HFF-Myc (cell line): ENCODE results near the gene VWA3B.
"Not testable (repeated sequence)": the region's sequence is repeated elsewhere in the genome, so short reads cannot be mapped to it uniquely, and the experiment has no call there.

Experiments
- DNase-seq: peaks from one replicate; pipeline ENCODE4 v3.0.0-alpha.2; 2011; ENCODE audit warnings: low read depth; ENCODE audit errors: extremely low read depth
- H3K4me3 ChIP-seq: replicated peaks from 2 replicates; pipeline ENCODE4 v1.5.1; 2011; ENCODE audit warnings: low read depth, mild to moderate bottlenecking, control low read depth, low read length
- CTCF ChIP-seq: IDR thresholded peaks from 2 replicates; pipeline ENCODE4 v1.5.1; 2012; ENCODE audit warnings: mild to moderate bottlenecking, low read depth, low read length, control low read depth; ENCODE audit errors: missing control alignments

Gene VWA3B

DNA sequence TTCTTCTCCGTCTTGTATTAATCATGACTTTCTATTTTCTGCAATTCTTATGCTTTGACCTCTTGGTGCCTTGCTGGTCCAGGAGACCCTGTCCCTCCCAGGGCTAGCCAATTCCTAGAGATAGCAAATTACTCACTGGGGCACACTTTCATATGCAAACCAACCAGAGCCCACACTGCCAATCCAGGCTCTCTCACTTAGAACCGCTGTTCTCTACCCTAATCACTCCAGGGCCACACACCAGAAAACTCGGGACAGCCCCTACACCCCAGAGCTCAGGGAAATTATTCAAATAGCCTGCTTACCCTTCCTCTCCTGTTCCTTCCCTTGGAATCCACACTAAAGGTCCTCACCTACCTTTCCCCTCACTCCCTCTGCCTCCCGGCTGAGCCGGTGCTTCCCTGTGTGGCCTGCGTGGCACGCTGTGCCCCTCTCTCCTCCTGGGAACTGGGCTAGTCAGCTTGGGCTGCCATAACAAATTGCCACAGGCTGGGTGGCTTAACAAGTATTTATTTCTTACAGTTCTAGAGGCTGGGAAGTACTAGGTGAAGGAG lies 41.7 kb downstream of the VWA3B start:
- no peak overlapping the region for H3K4me3 ChIP-seq
- no peak for DNase-seq
- TF ChIP-seq CTCF, result no peak

- DNase-seq, H3K4me3 ChIP-seq: not testable (repeated sequence)
These were observed 43.1 kb downstream of the VWA3B start for GRCh38 chr2:98130073-98130472.

DNA sequence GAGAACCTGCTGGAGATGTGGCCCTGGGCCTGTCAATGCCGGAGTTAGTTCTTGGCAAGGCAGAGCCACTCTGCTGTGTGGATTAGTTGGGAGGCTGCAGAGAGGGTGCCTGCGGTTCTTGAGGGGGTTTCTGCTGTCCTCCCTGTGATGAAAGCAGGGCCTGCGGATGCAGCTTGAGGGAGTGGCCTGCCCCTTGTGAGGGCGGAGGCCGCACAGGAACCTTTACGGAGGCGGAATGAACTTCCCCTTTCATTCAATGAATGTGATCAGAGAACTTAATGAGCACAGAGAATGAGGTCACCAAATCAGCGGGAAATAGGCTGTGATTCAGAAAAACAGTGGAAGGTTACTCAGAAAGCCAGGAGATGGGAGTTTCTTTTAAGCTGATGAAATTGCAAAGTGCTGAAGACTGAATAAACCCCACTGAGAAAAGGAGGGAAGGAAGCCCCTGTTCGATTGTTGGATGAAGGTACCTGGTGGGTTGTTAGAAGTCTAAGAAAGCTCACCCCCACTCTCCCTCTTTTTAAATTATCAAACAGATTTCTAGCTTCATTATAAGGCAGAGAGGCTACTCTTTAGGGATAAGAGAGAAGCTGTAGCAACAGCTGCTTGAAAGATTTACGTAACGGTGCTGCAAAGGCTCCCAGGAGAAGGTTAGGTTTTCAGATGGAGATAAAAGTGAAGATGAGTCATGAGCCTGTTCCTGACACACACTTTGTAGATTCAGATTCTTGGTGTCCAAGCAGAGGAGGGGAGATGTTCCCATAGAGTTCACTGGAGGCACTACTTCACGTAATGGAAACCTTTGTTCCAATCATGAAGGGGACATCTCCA lies 47.4 kb downstream of the VWA3B start:
- DNase-seq, result no peak
- no peak for TF ChIP-seq CTCF
- H3K4me3 ChIP-seq, result no peak overlapping the region

DNA sequence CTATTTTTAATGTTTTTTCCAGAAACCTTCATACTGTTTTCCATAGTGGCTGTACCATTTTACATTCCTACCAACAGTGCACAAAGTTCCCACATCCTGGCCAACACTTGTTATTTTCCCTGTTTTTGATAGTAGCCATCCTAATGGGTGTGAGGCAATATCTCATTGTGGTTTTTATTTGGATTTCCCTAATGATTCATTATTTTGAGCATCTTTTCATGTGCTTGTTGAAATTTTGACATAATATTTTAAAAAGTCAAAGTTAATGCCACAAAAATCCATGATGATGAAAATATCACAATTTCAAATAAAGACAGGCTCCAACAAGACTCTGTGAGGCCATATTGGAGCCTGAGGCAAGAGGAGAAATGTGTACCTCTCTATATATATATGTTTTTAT lies 50.2 kb downstream of the VWA3B start:
- H3K4me3 ChIP-seq, result no peak overlapping the region
- no peak for DNase-seq
- no peak for TF ChIP-seq CTCF

DNA sequence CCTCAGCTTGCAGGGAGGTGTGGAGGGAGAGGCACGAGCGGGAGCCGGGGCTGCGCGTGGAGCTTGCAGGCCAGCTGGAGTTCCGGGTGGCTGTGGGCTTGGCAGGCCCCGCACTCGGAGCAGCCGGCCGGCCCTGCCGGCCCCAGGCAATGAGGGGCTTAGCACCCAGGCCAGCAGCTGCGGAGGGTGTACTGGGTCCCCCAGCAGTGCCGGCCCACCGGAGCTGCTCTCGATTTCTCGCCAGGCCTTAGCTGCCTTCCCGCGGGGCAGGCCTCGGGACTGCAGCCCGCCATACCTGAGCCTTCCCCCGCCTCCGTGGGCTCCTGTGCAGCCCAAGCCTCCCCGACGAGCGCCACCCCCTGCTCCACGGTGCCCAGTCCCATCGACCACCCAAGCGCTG lies 52.0 kb downstream of the VWA3B start:
- DNase-seq, H3K4me3 ChIP-seq: not testable (repeated sequence)

- TF ChIP-seq CTCF, result no peak
- DNase-seq, result no peak
- H3K4me3 ChIP-seq, result no peak overlapping the region
These were observed 53.2 kb downstream of the VWA3B start for GRCh38 chr2:98140210-98140609.

GRCh38 chr2:98142106-98142791 lies 55.3 kb downstream of the VWA3B start:
- no peak for DNase-seq
- H3K4me3 ChIP-seq, result no peak overlapping the region
- TF ChIP-seq CTCF, result no peak

DNA sequence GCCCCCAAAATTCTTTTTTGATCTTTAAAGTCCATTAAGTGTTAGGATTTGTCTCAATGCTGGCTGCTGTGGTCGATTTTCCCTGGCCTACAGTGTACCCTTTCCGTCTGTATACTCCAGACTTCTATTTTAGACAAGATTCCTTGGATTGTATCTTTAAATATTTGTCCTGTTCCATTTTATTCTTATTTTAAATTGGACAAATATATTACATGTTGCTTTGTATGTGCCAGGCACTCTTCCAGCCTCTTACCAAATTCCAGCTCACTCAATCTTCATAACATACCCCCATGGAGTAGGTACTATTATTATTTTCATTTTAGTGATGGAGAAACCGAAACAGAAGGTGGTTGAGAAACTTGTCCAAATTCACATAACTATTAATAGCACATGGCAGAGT lies 58.1 kb downstream of the VWA3B start:
- DNase-seq, result no peak
- H3K4me3 ChIP-seq, result no peak overlapping the region
- no peak for TF ChIP-seq CTCF

DNA sequence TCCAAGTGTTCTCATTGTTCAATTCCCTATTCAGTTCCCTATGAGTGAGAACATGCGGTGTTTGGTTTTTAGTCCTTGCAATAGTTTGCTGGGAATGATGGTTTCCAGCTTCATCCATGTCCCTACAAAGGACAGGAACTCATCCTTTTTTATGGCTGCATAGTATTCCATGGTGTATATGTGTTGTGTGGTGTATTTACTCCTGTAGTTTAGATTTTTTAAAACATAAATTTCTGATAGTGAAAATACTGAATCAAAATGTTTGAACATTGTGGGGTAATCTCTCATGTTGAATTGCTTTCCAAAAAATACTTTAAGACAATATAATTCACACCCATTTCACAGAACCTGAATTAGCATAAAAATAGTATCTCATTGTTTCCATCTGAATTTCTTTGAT lies 60.9 kb downstream of the VWA3B start:
- H3K4me3 ChIP-seq, DNase-seq: not testable (repeated sequence)
